ENCODE measurements around the gene TMEM208.

- TF ChIP-seq CTCF (IDR thresholded peaks at IDR 0.05) = no peak
- no peak for TF ChIP-seq POLR2AphosphoS5 (IDR thresholded peaks at IDR 0.05)
- TF ChIP-seq POLR2A (IDR thresholded peaks at IDR 0.05; ENCODE audit: low read depth) = no peak
- no peak for TF ChIP-seq EP300 (IDR thresholded peaks at IDR 0.05)
These were observed 581 bp upstream of the TMEM208 start for GRCh38 chr16:67226295-67226803.
